ENCODE results near the gene FAM217B. TPM values are rescaled to one million over a fixed set of nuclear protein-coding genes. Genes with fewer than 3 reads are reported as not detected.

FAM217B gene
- total RNA-seq, 1 experiment from 2014 or later: 8.1 TPM

DNA sequence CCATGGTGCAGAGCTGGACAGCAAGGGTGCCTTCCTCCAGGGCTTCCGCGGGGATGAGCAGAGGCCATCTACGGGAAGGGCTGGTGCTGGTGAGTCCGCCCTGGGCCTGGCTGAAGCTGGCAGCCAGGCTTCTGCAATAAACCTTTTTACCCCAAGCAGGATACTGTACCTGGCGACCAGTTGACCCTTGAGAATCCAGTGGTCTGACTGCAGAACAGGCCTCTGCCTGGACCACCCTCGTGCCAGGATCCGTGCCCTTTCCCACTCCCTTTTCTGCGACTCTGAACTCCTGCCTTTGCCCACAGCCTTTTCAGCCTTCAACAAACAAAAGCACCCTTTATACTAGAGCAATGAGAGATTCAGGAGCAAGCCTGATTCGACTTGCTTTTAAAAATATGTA lies 36.9 kb downstream of the FAM217B start:
- no peaks in the 10 kb centered on the region for H3K9me3 ChIP-seq (ENCODE audit: control insufficient read depth in 1 of 2, insufficient read depth in 1 of 2, low read depth in 1 of 2, low read length in 2 of 2)
- CTCF ChIA-PET: no interaction called here
- no peaks in the 10 kb centered on the region for H3K27me3 ChIP-seq (ENCODE audit: insufficient read depth, low read length)
- TF ChIP-seq CEBPB (IDR thresholded peaks at IDR 0.05; ENCODE audit: low read depth) (no peak), ELF1 (IDR thresholded peaks at IDR 0.05; ENCODE audit: borderline replicate concordance, low read depth) (no peak), SP1 (IDR thresholded peaks at IDR 0.05; ENCODE audit: low read depth) (no peak), SIN3A (IDR thresholded peaks at IDR 0.05; ENCODE audit: low read depth) (no peak)
- no peaks in the 10 kb centered on the region for H3K4me1 ChIP-seq (ENCODE audit: control insufficient read depth in 1 of 2, insufficient read depth in 2 of 2, low read length in 2 of 2)
- H3K79me2 ChIP-seq (ENCODE audit: insufficient read depth, low read length): no peaks in the 10 kb centered on the region
- no peak overlapping the region for H3K4me3 ChIP-seq (replicated peaks in 1 of 2; ENCODE audit: low read depth in 1 of 2, low read length in 2 of 2)
- no peak overlapping the region for H3K27ac ChIP-seq (ENCODE audit: low read depth, low read length)
- intact Hi-C loops (cut with micrococcal nuclease): no loop called here
- POLR2A ChIA-PET: no interaction called here
- H2AFZ ChIP-seq (ENCODE audit: low read depth, low read length, poor library complexity, severe bottlenecking): no peak overlapping the region
- H3K9ac ChIP-seq (ENCODE audit: low read length): no peak overlapping the region
- H4K20me1 ChIP-seq (ENCODE audit: insufficient read depth): no peaks in the 10 kb centered on the region
- no peaks in the 10 kb centered on the region for H3K9me2 ChIP-seq (ENCODE audit: insufficient read depth)
- DNase-seq (ENCODE audit: low read depth, low spot score) (no peak), ATAC-seq (no peak)
- no peaks in the 10 kb centered on the region for H3K36me3 ChIP-seq (ENCODE audit: control insufficient read depth in 1 of 2, insufficient read depth in 2 of 2, low read length in 2 of 2)
- BruUV-seq (replicated peaks): no TSS peak
- RAD21 ChIA-PET (ENCODE audit: low non-redundant PET in 1 of 2, low total read pairs in 2 of 2, uncharacterized antibody in 2 of 2, unreplicated experiment in 2 of 2): no interaction called here
- H3K4me2 ChIP-seq (ENCODE audit: low read length): no peak overlapping the region

DNA sequence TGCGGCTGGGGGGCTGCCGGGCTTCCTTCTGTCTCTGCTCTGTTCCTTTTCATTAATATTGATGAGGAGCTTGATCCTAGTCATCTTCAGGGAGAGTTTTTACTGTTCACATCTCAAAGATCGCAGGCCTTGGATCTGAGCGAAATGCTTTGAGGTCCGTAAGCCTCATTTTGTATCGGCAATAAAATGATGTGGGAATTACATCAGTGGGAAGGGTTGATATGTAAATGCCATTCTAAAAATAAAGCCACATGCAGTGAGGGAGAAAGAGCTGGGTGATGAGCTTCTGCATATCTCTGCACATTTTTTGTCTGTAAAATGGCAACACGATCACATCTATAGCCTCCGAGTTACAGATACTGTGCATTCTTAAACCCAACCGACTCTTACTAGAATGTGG lies 42.9 kb downstream of the FAM217B start:
- H4K20me1 ChIP-seq (ENCODE audit: insufficient read depth): no peaks in the 10 kb centered on the region
- H3K4me2 ChIP-seq (ENCODE audit: low read length): no peak overlapping the region
- H2AFZ ChIP-seq (ENCODE audit: low read depth, low read length, poor library complexity, severe bottlenecking): no peak overlapping the region
- H3K4me3 ChIP-seq (replicated peaks in 1 of 2; ENCODE audit: low read depth in 1 of 2, low read length in 2 of 2): no peak overlapping the region
- intact Hi-C loops (cut with micrococcal nuclease): no loop called here
- no peaks in the 10 kb centered on the region for H3K9me2 ChIP-seq (ENCODE audit: insufficient read depth)
- no peak overlapping the region for H3K9ac ChIP-seq (ENCODE audit: low read length)
- no peaks in the 10 kb centered on the region for H3K79me2 ChIP-seq (ENCODE audit: insufficient read depth, low read length)
- peaks cover 9 to 21% of the 10 kb centered on the region in 2 experiments for H3K4me1 ChIP-seq (ENCODE audit: control insufficient read depth in 1 of 2, insufficient read depth in 2 of 2, low read length in 2 of 2)
- DNase-seq (ENCODE audit: low read depth, low spot score) (no peak), ATAC-seq (no peak)
- no TSS peak for BruUV-seq (replicated peaks)
- CTCF ChIA-PET: no interaction called here
- no peaks in the 10 kb centered on the region for H3K9me3 ChIP-seq (ENCODE audit: control insufficient read depth in 1 of 2, insufficient read depth in 1 of 2, low read depth in 1 of 2, low read length in 2 of 2)
- no peaks in the 10 kb centered on the region for H3K27me3 ChIP-seq (ENCODE audit: insufficient read depth, low read length)
- no peak overlapping the region for H3K27ac ChIP-seq (ENCODE audit: low read depth, low read length)
- POLR2A ChIA-PET: no interaction called here
- no peaks in the 10 kb centered on the region for H3K36me3 ChIP-seq (ENCODE audit: control insufficient read depth in 1 of 2, insufficient read depth in 2 of 2, low read length in 2 of 2)
- RAD21 ChIA-PET (ENCODE audit: low non-redundant PET in 1 of 2, low total read pairs in 2 of 2, uncharacterized antibody in 2 of 2, unreplicated experiment in 2 of 2): no interaction called here
- TF ChIP-seq POLR2AphosphoS5 (IDR thresholded peaks at IDR 0.05; ENCODE audit: low read depth, low read length) (no peak), SIN3A (IDR thresholded peaks at IDR 0.05; ENCODE audit: low read depth) (no peak), EZH2 (IDR thresholded peaks at IDR 0.05) (no peak), JUND (IDR thresholded peaks at IDR 0.05) (no peak), SRF (IDR thresholded peaks at IDR 0.05; ENCODE audit: low read depth) (no peak), FOSL1 (IDR thresholded peaks at IDR 0.05; ENCODE audit: low read depth) (no peak), ZNF274 (IDR thresholded peaks at IDR 0.05; ENCODE audit: low read depth, low read length) (no peak), ELF1 (IDR thresholded peaks at IDR 0.05; ENCODE audit: borderline replicate concordance, low read depth) (no peak), SP1 (IDR thresholded peaks at IDR 0.05; ENCODE audit: low read depth) (no peak)
- TF ChIP-seq, protein P1, sequence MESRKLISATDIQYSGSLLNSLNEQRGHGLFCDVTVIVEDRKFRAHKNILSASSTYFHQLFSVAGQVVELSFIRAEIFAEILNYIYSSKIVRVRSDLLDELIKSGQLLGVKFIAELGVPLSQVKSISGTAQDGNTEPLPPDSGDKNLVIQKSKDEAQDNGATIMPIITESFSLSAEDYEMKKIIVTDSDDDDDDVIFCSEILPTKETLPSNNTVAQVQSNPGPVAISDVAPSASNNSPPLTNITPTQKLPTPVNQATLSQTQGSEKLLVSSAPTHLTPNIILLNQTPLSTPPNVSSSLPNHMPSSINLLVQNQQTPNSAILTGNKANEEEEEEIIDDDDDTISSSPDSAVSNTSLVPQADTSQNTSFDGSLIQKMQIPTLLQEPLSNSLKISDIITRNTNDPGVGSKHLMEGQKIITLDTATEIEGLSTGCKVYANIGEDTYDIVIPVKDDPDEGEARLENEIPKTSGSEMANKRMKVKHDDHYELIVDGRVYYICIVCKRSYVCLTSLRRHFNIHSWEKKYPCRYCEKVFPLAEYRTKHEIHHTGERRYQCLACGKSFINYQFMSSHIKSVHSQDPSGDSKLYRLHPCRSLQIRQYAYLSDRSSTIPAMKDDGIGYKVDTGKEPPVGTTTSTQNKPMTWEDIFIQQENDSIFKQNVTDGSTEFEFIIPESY (IDR thresholded peaks at IDR 0.05; ENCODE audit: extremely low read depth, insufficient replicate concordance, low read length): no peak
- TF ChIP-seq, protein P2, sequence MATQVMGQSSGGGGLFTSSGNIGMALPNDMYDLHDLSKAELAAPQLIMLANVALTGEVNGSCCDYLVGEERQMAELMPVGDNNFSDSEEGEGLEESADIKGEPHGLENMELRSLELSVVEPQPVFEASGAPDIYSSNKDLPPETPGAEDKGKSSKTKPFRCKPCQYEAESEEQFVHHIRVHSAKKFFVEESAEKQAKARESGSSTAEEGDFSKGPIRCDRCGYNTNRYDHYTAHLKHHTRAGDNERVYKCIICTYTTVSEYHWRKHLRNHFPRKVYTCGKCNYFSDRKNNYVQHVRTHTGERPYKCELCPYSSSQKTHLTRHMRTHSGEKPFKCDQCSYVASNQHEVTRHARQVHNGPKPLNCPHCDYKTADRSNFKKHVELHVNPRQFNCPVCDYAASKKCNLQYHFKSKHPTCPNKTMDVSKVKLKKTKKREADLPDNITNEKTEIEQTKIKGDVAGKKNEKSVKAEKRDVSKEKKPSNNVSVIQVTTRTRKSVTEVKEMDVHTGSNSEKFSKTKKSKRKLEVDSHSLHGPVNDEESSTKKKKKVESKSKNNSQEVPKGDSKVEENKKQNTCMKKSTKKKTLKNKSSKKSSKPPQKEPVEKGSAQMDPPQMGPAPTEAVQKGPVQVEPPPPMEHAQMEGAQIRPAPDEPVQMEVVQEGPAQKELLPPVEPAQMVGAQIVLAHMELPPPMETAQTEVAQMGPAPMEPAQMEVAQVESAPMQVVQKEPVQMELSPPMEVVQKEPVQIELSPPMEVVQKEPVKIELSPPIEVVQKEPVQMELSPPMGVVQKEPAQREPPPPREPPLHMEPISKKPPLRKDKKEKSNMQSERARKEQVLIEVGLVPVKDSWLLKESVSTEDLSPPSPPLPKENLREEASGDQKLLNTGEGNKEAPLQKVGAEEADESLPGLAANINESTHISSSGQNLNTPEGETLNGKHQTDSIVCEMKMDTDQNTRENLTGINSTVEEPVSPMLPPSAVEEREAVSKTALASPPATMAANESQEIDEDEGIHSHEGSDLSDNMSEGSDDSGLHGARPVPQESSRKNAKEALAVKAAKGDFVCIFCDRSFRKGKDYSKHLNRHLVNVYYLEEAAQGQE (IDR thresholded peaks at IDR 0.05; ENCODE audit: low read depth): no peak
- TF ChIP-seq, protein P3, sequence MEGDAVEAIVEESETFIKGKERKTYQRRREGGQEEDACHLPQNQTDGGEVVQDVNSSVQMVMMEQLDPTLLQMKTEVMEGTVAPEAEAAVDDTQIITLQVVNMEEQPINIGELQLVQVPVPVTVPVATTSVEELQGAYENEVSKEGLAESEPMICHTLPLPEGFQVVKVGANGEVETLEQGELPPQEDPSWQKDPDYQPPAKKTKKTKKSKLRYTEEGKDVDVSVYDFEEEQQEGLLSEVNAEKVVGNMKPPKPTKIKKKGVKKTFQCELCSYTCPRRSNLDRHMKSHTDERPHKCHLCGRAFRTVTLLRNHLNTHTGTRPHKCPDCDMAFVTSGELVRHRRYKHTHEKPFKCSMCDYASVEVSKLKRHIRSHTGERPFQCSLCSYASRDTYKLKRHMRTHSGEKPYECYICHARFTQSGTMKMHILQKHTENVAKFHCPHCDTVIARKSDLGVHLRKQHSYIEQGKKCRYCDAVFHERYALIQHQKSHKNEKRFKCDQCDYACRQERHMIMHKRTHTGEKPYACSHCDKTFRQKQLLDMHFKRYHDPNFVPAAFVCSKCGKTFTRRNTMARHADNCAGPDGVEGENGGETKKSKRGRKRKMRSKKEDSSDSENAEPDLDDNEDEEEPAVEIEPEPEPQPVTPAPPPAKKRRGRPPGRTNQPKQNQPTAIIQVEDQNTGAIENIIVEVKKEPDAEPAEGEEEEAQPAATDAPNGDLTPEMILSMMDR (IDR thresholded peaks at IDR 0.05 in 2 of 3, conservative IDR thresholded peaks at IDR 0.05 in 1 of 3; ENCODE audit: borderline replicate concordance in 1 of 3, insufficient read depth in 1 of 3, low read depth in 2 of 3, low read length in 2 of 3): no peak
- TF ChIP-seq, protein P4, sequence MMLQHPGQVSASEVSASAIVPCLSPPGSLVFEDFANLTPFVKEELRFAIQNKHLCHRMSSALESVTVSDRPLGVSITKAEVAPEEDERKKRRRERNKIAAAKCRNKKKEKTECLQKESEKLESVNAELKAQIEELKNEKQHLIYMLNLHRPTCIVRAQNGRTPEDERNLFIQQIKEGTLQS (IDR thresholded peaks at IDR 0.05): no peak

All from HCT116 (cell line).